Measurements from ENCODE around the gene DENND4A. TPM values are rescaled to one million over a fixed set of nuclear protein-coding genes. Genes with fewer than 3 reads are reported as not detected.

Gene DENND4A
- total and polyA plus RNA-seq, 2 of the 4 experiments (the other 2 are of a cell fraction) = 4.1 to 17.7 TPM

DNA sequence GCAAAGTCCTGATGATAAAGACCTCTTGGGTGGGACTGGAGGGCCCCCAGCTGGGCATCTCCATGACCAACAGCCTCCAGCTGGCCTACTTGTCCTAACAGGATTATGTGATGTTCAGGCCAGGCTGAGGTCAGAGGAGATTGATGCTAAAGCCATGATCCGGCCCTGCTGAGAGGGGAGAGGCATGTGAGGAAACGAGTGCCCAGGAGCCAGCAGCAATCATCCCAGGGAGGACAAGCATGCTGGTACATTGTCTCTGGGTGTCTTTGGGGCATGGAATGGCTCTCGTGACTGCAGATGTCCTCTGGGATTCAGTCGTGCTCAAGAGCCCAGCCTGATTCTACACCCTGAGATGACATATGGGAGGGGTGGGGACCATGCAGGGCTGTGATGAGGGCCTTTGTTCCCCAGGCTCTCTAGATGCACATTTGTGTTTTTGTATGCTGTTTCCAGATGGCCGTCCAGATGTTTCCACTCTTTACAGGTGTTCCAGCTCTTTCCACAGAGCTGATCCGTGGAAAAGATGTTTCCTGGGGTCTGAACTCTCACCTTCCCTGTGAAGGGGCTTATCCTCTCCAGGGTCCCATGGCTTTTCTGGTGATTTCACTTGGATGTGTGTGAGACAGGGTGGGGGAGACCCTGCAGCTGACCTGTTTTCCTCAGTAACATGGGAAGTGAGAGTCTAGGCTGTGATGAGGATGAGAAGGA lies 150.2 kb downstream of the DENND4A start:
- CTCF ChIA-PET = interaction anchor here (1.0 to 1.2 kb wide), 2 partner anchors 9 to 12 kb away, joined by 3 read pairs; no protein-coding TSS in a partner anchor

More for the DNA sequence above, 150.2 kb downstream of the DENND4A start:
- Histone ChIP-seq H3K4me1 (ENCODE audit: control insufficient read depth, insufficient read depth, low read length) (peaks cover 7% of the 10 kb centered on the region), H4K8ac (ENCODE audit: low read depth in 2 of 2, low read length in 2 of 2) (no peak overlapping the region), H3K9me3 (ENCODE audit: control insufficient read depth, insufficient read depth, low read length) (no peaks in the 10 kb centered on the region), H2BK15ac (ENCODE audit: low read depth, low read length) (no peak overlapping the region), H2BK120ac (ENCODE audit: low read depth, low read length) (no peak overlapping the region), H3K14ac (replicated peaks; ENCODE audit: low read depth, low read length) (no peak overlapping the region), H2AK5ac (ENCODE audit: low read depth, low read length) (no peak overlapping the region), H3K4ac (ENCODE audit: low read depth, low read length) (no peak overlapping the region), H3K27me3 (ENCODE audit: control insufficient read depth, insufficient read depth, low read length) (no peaks in the 10 kb centered on the region), H3K4me3 (ENCODE audit: insufficient read depth, low read depth, low read length) (no peak overlapping the region), H2BK20ac (ENCODE audit: low read depth, low read length) (no peak overlapping the region), H2AFZ (replicated peaks; ENCODE audit: low read length, poor library complexity) (no peak overlapping the region), H3K23ac (ENCODE audit: low read depth, low read length) (0 out of 2 replicates have a peak overlapping the region, but pooled peaks have one; percentile 41), H3K4me2 (ENCODE audit: low read depth, low read length) (no peak overlapping the region), H3K9ac (ENCODE audit: low read depth, low read length) (no peak overlapping the region), H2AK9ac (replicated peaks; ENCODE audit: low read depth, low read length, poor library complexity) (peak overlapping the region; percentile 60), H3K56ac (ENCODE audit: extremely low read depth, insufficient read depth, low read length) (no peak overlapping the region), H3K36me3 (ENCODE audit: control insufficient read depth, insufficient read depth, low read length) (no peaks in the 10 kb centered on the region), H2BK5ac (ENCODE audit: low read depth, low read length, poor library complexity, severe bottlenecking) (no peak overlapping the region), H3K27ac (ENCODE audit: insufficient read depth, low read length) (no peak overlapping the region), H3K18ac (ENCODE audit: low read depth, low read length) (no peak overlapping the region), H4K91ac (ENCODE audit: insufficient read depth, low read depth, low read length) (no peak overlapping the region), H4K20me1 (ENCODE audit: insufficient read depth, low read length) (0 out of 2 replicates have a peak, but pooled peaks cover 3% of the 10 kb centered on the region), H3K9me1 (ENCODE audit: insufficient read depth, low read length) (no peaks in the 10 kb centered on the region; the same call in 1 of the 2 replicates), H3K79me1 (ENCODE audit: low read depth in 1 of 2, low read length in 2 of 2) (no peaks in the 10 kb centered on the region), H4K5ac (ENCODE audit: low read depth, low read length) (no peak overlapping the region)
- 37% methylated on average over 3 of the region's 6 CpGs; no CpG with 5 or more reads in 1 of the 2 experiments for WGBS, 2 experiments (ENCODE audit: extremely low coverage in 2 of 2, insufficient read length in 1 of 2)
- ATAC-seq (ENCODE audit: low read depth) = no peak
- dilution Hi-C loops (cut with HindIII; ENCODE audit: low sequenced_read_pairs, unreplicated experiment) (no loop called here), intact Hi-C loops (cut with micrococcal nuclease) (no loop called here), in situ Hi-C loops (cut with MboI; ENCODE audit: low sequenced_read_pairs) (no loop called here)
- no peak for DNase-seq
- POLR2A ChIA-PET (ENCODE audit: unreplicated experiment) = no interaction called here
- no TSS peak for BruUV-seq (replicated peaks)
- TF ChIP-seq, protein P1, sequence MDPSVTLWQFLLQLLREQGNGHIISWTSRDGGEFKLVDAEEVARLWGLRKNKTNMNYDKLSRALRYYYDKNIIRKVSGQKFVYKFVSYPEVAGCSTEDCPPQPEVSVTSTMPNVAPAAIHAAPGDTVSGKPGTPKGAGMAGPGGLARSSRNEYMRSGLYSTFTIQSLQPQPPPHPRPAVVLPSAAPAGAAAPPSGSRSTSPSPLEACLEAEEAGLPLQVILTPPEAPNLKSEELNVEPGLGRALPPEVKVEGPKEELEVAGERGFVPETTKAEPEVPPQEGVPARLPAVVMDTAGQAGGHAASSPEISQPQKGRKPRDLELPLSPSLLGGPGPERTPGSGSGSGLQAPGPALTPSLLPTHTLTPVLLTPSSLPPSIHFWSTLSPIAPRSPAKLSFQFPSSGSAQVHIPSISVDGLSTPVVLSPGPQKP (IDR thresholded peaks at IDR 0.05; ENCODE audit: borderline replicate concordance, low read depth, low read length) = no peak
- TF ChIP-seq CHD1 (IDR thresholded peaks at IDR 0.05; ENCODE audit: low read depth, low read length) = no peak
- no peak for TF ChIP-seq RCOR1 (IDR thresholded peaks at IDR 0.05; ENCODE audit: insufficient replicate concordance, low read length)
- no peak for TF ChIP-seq MAZ (IDR thresholded peaks at IDR 0.05; ENCODE audit: borderline replicate concordance, low read depth, low read length)
- no peak for TF ChIP-seq MAFK (IDR thresholded peaks at IDR 0.05; ENCODE audit: low read depth, low read length)
- TF ChIP-seq FOS (IDR thresholded peaks at IDR 0.05; ENCODE audit: low read depth, low read length) = no peak
- no peak for TF ChIP-seq BHLHE40 (IDR thresholded peaks at IDR 0.05; ENCODE audit: low read depth, low read length)
- no peak for TF ChIP-seq RFX5 (IDR thresholded peaks at IDR 0.05; ENCODE audit: low read depth, low read length)
- TF ChIP-seq, protein P2, sequence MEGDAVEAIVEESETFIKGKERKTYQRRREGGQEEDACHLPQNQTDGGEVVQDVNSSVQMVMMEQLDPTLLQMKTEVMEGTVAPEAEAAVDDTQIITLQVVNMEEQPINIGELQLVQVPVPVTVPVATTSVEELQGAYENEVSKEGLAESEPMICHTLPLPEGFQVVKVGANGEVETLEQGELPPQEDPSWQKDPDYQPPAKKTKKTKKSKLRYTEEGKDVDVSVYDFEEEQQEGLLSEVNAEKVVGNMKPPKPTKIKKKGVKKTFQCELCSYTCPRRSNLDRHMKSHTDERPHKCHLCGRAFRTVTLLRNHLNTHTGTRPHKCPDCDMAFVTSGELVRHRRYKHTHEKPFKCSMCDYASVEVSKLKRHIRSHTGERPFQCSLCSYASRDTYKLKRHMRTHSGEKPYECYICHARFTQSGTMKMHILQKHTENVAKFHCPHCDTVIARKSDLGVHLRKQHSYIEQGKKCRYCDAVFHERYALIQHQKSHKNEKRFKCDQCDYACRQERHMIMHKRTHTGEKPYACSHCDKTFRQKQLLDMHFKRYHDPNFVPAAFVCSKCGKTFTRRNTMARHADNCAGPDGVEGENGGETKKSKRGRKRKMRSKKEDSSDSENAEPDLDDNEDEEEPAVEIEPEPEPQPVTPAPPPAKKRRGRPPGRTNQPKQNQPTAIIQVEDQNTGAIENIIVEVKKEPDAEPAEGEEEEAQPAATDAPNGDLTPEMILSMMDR (conservative IDR thresholded peaks at IDR 0.05; ENCODE audit: low read depth, low read length) = no peak
- TF ChIP-seq POLR2A (IDR thresholded peaks at IDR 0.05; ENCODE audit: low read depth, low read length) = no peak
- no peak for TF ChIP-seq NFE2L2 (IDR thresholded peaks at IDR 0.05; ENCODE audit: low read depth, low read length)
- TF ChIP-seq, protein P3, sequence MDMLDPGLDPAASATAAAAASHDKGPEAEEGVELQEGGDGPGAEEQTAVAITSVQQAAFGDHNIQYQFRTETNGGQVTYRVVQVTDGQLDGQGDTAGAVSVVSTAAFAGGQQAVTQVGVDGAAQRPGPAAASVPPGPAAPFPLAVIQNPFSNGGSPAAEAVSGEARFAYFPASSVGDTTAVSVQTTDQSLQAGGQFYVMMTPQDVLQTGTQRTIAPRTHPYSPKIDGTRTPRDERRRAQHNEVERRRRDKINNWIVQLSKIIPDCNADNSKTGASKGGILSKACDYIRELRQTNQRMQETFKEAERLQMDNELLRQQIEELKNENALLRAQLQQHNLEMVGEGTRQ (IDR thresholded peaks at IDR 0.05; ENCODE audit: low read depth, low read length) = no peak
- no peak for TF ChIP-seq MXI1 (IDR thresholded peaks at IDR 0.05; ENCODE audit: borderline replicate concordance, low read depth, low read length)
